Heart right ventricle (tissue), 16 donors: ENCODE data around the gene IFNAR2. TPM values are rescaled to one million over a fixed set of nuclear protein-coding genes. Genes with fewer than 3 reads are reported as not detected.
A peak's percentile ranks its signal among the peaks of the same experiment; 100 is the strongest.

Source experiments
- ATAC-seq, 8 donors: fragments of 200-7000 bp; cut with Tn5 transposase; one replicate each; pipeline ENCODE4 v1.9.1; 2020; ENCODE audit warnings: mild to moderate bottlenecking in 8 of 8, moderate library complexity in 8 of 8, moderate number of reproducible peaks in 1 of 8
- DNase-seq, 2 donors: peaks; one replicate each; pipeline ENCODE4 v3.0.0-alpha.2; 2020
- H3K27ac ChIP-seq, 10 donors: fragments of 200-600 bp; sonication (generic) in 2 of 10; one replicate each; pipeline versions ENCODE4 v1.5.0 to v1.8.0; 2020 to 2022; ENCODE audit warnings: mild to moderate bottlenecking in 3 of 10
- H3K27me3 ChIP-seq, 7 donors: fragments of 200-600 bp; one replicate each; pipeline ENCODE4 v1.8.0; 2021 to 2022; ENCODE audit warnings: mild to moderate bottlenecking in 2 of 7
- H3K36me3 ChIP-seq, 9 donors: fragments of 200-600 bp; sonication (generic) in 1 of 9; one replicate each; pipeline versions ENCODE4 v1.5.0 to v1.8.0; 2020 to 2022; ENCODE audit warnings: mild to moderate bottlenecking in 2 of 9
- H3K4me1 ChIP-seq, 9 donors: fragments of 200-600 bp; sonication (generic) in 1 of 9; one replicate each; pipeline versions ENCODE4 v1.5.0 to v1.8.0; 2020 to 2022; ENCODE audit warnings: mild to moderate bottlenecking in 4 of 9
- H3K4me3 ChIP-seq, 10 donors: fragments of 200-600 bp; sonication (generic) in 2 of 10; one replicate each; pipeline versions ENCODE4 v1.5.0 to v1.8.0; 2020 to 2022; ENCODE audit warnings: mild to moderate bottlenecking in 7 of 10, moderate library complexity in 2 of 10
- H3K9me3 ChIP-seq, 11 donors: fragments of 200-600 bp in 10 of 11; sonication (generic) in 2 of 11; one replicate each; pipeline versions ENCODE4 v1.5.0 to v1.8.0; 2013 to 2022; ENCODE audit warnings: mild to moderate bottlenecking in 2 of 11, control low read depth in 1 of 11, moderate library complexity in 1 of 11
- CTCF ChIP-seq, 9 donors: fragments of 200-600 bp; sonication (generic) in 2 of 9; IDR thresholded peaks; one replicate each; pipeline versions ENCODE4 v1.5.0 to v1.8.0; 2021 to 2022; ENCODE audit warnings: antibody characterized with exemption in 9 of 9, mild to moderate bottlenecking in 5 of 9, moderate library complexity in 1 of 9
- WGBS, 2 donors: extraction: QIAGEN DNeasy Blood & Tissue Kit; methylation state at CpG; one replicate each; pipeline ENCODE4 v1.1.7; 2013; ENCODE audit warnings: inconsistent platforms in 1 of 2; 5-methylcytosine and 5-hydroxymethylcytosine counted together
- intact Hi-C, 10 donors: fragments of 100-400 bp; cut with DNase I; formaldehyde crosslinking; loops; one replicate each; pipeline versions ENCODE4 v1.11.1 to v1.14.2; 2022
- polyA plus RNA-seq, 2 donors: library from polyadenylated mRNA; stranded (reverse); fragments of 200-250 nt; gene quantifications; one replicate each; pipeline ENCODE4 v1.2.3, GENCODE V29; 2013
- total RNA-seq, 10 donors: library from RNA; stranded (reverse); fragmentation: NEBNext Ultra II Directional in 3 of 10; extraction: Animal tissue kit (Norgen Biotek cat#: 25700) in 3 of 10; gene quantifications; one replicate each; pipeline versions ENCODE4 v1.2.1 to v1.2.4, GENCODE V29; 2021 to 2023
- donor health status: Arrhythmogenic right ventricular cardiomyopathy.
- donor health status: ischemic (EF 13 %, LVEDD 7.1; RV severe dilation, severe dysfunction).
- donor health status: healthy with polysubstance abuse.
- donor health status: DM: no; HTN: yes; CAD: no.
- donor health status: DM: no; HTN: no; CAD: no.
- donor health status: ischemic (EF 25% LVEDD 6.9; RV normal size, moderate dysfunction).
- donor health status: ischemic (EF 25% LVEDD 5.7; RV mildly dilated, moderate dysfunction).
- donor health status: healthy.
- donor health status: DM: yes; HTN: yes; CAD: no.
- donor health status: Ischemic cardiomyopathy.
- donor health status: ischemic (EF 35%, LVEDD 5.7; RV mildly dilated, moderate dysfunction).
- donor health status: nonischemic (EF 11% LVEDD 7.7; RV severe dilation, severe dysfunction).
- donor health status: DM: yes; HTN: yes; CAD: no.
- donor health status: PGD.
- donor health status: ischemic (EF 29% LVEDD 5.4; RV normal size, mild dysfunction).
- donor health status: nonischemic (EF 23%, LVEDD 6.1; RV moderate dilation, normal function).

The IFNAR2 gene
- total and polyA plus RNA-seq, 12 donors: 6.7 to 22.9 (median 10.5) TPM

- TF ChIP-seq CTCF (IDR thresholded peaks at IDR 0.05): no peak
- H3K27ac ChIP-seq: peak overlapping the region in 1 of 10 donors; percentile 34
- ATAC-seq (no peak), DNase-seq (no peak)
- H3K36me3 ChIP-seq: peaks cover 0 to 12% (median 0%) of the 10 kb centered on the region in 9 donors
- H3K4me3 ChIP-seq: no peak overlapping the region
- no peaks in the 10 kb centered on the region for H3K9me3 ChIP-seq
- H3K27me3 ChIP-seq: no peaks in the 10 kb centered on the region
- intact Hi-C loops: loop anchor here in 1 of 10 donors (10.0 kb wide), 1 partner anchor 90 kb away; the partner anchor contains the start of gene IFNAR1
- 80 to 82% methylated on average over 3 of the region's 3 CpGs for WGBS, 2 donors
- H3K4me1 ChIP-seq: peaks cover 5 to 83% (median 47%) of the 10 kb centered on the region in 9 donors
These were observed 5.1 kb downstream of the IFNAR2 start for GRCh38 chr21:33234635-33235520.

GRCh38 chr21:33236013-33236686 is 6.4 kb downstream of the IFNAR2 start:
- H3K4me3 ChIP-seq: no peak overlapping the region
- no peaks in the 10 kb centered on the region for H3K9me3 ChIP-seq
- no peak for ATAC-seq
- no peaks in the 10 kb centered on the region for H3K27me3 ChIP-seq
- DNase-seq: no peak
- WGBS, 2 donors: 94 to 95% methylated on average over 6 of the region's 6 CpGs
- no peak overlapping the region for H3K27ac ChIP-seq
- H3K4me1 ChIP-seq: peaks cover 5 to 95% (median 55%) of the 10 kb centered on the region in 9 donors
- no peak for TF ChIP-seq CTCF (IDR thresholded peaks at IDR 0.05)
- intact Hi-C loops: loop anchor here in 1 of 10 donors (10.0 kb wide), 1 partner anchor 89 kb away; the partner anchor contains the start of gene IFNAR1
- H3K36me3 ChIP-seq: peaks cover 0 to 14% (median 0%) of the 10 kb centered on the region in 9 donors

GRCh38 chr21:33236766-33237165 is 7.0 kb downstream of the IFNAR2 start:
- Histone ChIP-seq H3K27ac (no peak overlapping the region), H3K36me3 (peaks cover 0 to 20% (median 0%) of the 10 kb centered on the region in 9 donors), H3K9me3 (no peaks in the 10 kb centered on the region), H3K4me1 (peaks cover 4 to 95% (median 55%) of the 10 kb centered on the region in 9 donors), H3K4me3 (no peak overlapping the region), H3K27me3 (no peaks in the 10 kb centered on the region)
- DNase-seq (no peak), ATAC-seq (peak in 4 of 8 donors; percentile 22 to 54 (median 30))
- intact Hi-C loops: loop anchor here in 1 of 10 donors (10.0 kb wide), 1 partner anchor 88 kb away; the partner anchor contains the start of gene IFNAR1
- WGBS, 2 donors: 43 to 59% methylated on average over 2 of the region's 2 CpGs
- no peak for TF ChIP-seq CTCF (IDR thresholded peaks at IDR 0.05)

GRCh38 chr21:33237486-33237885 is 7.7 kb downstream of the IFNAR2 start:
- peak overlapping the region in 2 of 10 donors; percentile 2 to 74 for H3K27ac ChIP-seq
- ATAC-seq (peak in 1 of 8 donors; percentile 44), DNase-seq (no peak)
- no peak for TF ChIP-seq CTCF (IDR thresholded peaks at IDR 0.05)
- no peaks in the 10 kb centered on the region for H3K9me3 ChIP-seq
- peaks cover 0 to 91% (median 48%) of the 10 kb centered on the region in 9 donors for H3K4me1 ChIP-seq
- WGBS, 2 donors: 81 to 84% methylated on average over 3 of the region's 3 CpGs
- H3K4me3 ChIP-seq: no peak overlapping the region
- peaks cover 0 to 25% (median 0%) of the 10 kb centered on the region in 9 donors for H3K36me3 ChIP-seq
- intact Hi-C loops: loop anchor here in 1 of 10 donors (10.0 kb wide), 1 partner anchor 87 kb away; the partner anchor contains the start of gene IFNAR1
- no peaks in the 10 kb centered on the region for H3K27me3 ChIP-seq
